Neuronal stem cell (in vitro differentiated cells): ENCODE data around the gene SLC6A6.

Experiments used
- DNase-seq: peaks from one replicate; pipeline ENCODE4 v3.0.0-alpha.2; 2013; ENCODE audit warnings: low spot score
- H2AFZ ChIP-seq: one replicate; pipeline ENCODE4 v1.6.1; 2013; ENCODE audit warnings: mild to moderate bottlenecking, low read length, inconsistent platforms
- H2AK5ac ChIP-seq: 2 replicates; pipeline ENCODE4 v1.6.1; 2013; ENCODE audit warnings: low read depth, mild to moderate bottlenecking, inconsistent platforms, low read length, moderate library complexity, mixed read lengths
- H2BK120ac ChIP-seq: 2 replicates; pipeline ENCODE4 v1.6.1; 2013; ENCODE audit warnings: low read depth, mild to moderate bottlenecking, inconsistent platforms, low read length, moderate library complexity, mixed read lengths
- H2BK12ac ChIP-seq: one replicate; pipeline ENCODE4 v1.6.1; 2013; ENCODE audit warnings: low read length, inconsistent platforms
- H2BK15ac ChIP-seq: 2 replicates; pipeline ENCODE4 v1.6.1; 2013; ENCODE audit warnings: mild to moderate bottlenecking, low read length, inconsistent platforms, mixed read lengths
- H2BK5ac ChIP-seq: one replicate; pipeline ENCODE4 v1.6.1; 2013; ENCODE audit warnings: inconsistent platforms, mild to moderate bottlenecking, low read length, moderate library complexity
- H3K14ac ChIP-seq: one replicate; pipeline ENCODE4 v1.6.1; 2013; ENCODE audit warnings: low read length, inconsistent platforms
- H3K18ac ChIP-seq: 2 replicates; pipeline ENCODE4 v1.6.1; 2013; ENCODE audit warnings: low read length, inconsistent platforms
- H3K23ac ChIP-seq: 2 replicates; pipeline ENCODE4 v1.6.1; 2013; ENCODE audit warnings: low read depth, mild to moderate bottlenecking, mixed read lengths, low read length, inconsistent platforms; ENCODE audit not compliant: poor library complexity
- H3K27ac ChIP-seq: replicated peaks from 3 replicates; pipeline ENCODE4 v1.5.1; 2013; ENCODE audit warnings: low read length, inconsistent platforms
- H3K27me3 ChIP-seq, 3 experiments: 2 replicates each; pipeline ENCODE4 v1.6.1; 2013; ENCODE audit warnings: low read length in 3 of 3, mild to moderate bottlenecking in 2 of 3, inconsistent platforms in 1 of 3, low read depth in 1 of 3, mixed read lengths in 1 of 3, moderate library complexity in 1 of 3; ENCODE audit not compliant: control insufficient read depth in 3 of 3, insufficient read depth in 3 of 3
- H3K36me3 ChIP-seq, 2 donors: replicated peaks in 1 of 2; 2 replicates each; pipeline ENCODE4 v1.6.1; 2013; ENCODE audit warnings: low read length in 2 of 2; ENCODE audit not compliant: control insufficient read depth in 2 of 2, insufficient read depth in 2 of 2
- H3K4ac ChIP-seq: 2 replicates; pipeline ENCODE4 v1.6.1; 2013; ENCODE audit warnings: inconsistent platforms, mild to moderate bottlenecking, low read length, moderate library complexity
- H3K4me1 ChIP-seq, 2 donors: 1 replicate in 1 of 2; 2 replicates in 1 of 2; pipeline ENCODE4 v1.6.1; 2013; ENCODE audit warnings: low read length in 2 of 2, low read depth in 1 of 2; ENCODE audit not compliant: control insufficient read depth in 2 of 2, insufficient read depth in 1 of 2
- H3K4me2 ChIP-seq: one replicate; pipeline ENCODE4 v1.6.1; 2013; ENCODE audit warnings: mild to moderate bottlenecking, low read length, inconsistent platforms; ENCODE audit not compliant: insufficient read depth, poor library complexity, severe bottlenecking
- H3K4me3 ChIP-seq, 2 donors: 2 replicates each; pipeline ENCODE4 v1.5.1; 2013; ENCODE audit warnings: low read length in 2 of 2, mild to moderate bottlenecking in 2 of 2, inconsistent platforms in 1 of 2, moderate library complexity in 1 of 2
- H3K79me1 ChIP-seq: one replicate; pipeline ENCODE4 v1.6.1; 2013; ENCODE audit warnings: low read depth, mild to moderate bottlenecking, inconsistent platforms, low read length, moderate library complexity
- H3K9ac ChIP-seq: one replicate; pipeline ENCODE4 v1.6.1; 2013; ENCODE audit warnings: mild to moderate bottlenecking, low read depth, low read length, inconsistent platforms; ENCODE audit not compliant: poor library complexity
- H3K9me3 ChIP-seq, 2 donors: replicated peaks in 1 of 2; 2 replicates each; pipeline versions ENCODE3 to v1.6.1; 2013; ENCODE audit warnings: low read length in 2 of 2, mild to moderate bottlenecking in 2 of 2, inconsistent platforms in 1 of 2, low read depth in 1 of 2, mixed read lengths in 1 of 2, moderate library complexity in 1 of 2; ENCODE audit not compliant: control insufficient read depth in 2 of 2, insufficient read depth in 1 of 2
- H4K8ac ChIP-seq: one replicate; pipeline ENCODE4 v1.6.1; 2013; ENCODE audit warnings: low read depth, mild to moderate bottlenecking, inconsistent platforms, low read length, moderate library complexity
- H4K91ac ChIP-seq: one replicate; pipeline ENCODE4 v1.6.1; 2013; ENCODE audit warnings: low read length, low read depth, mild to moderate bottlenecking, inconsistent platforms; ENCODE audit not compliant: poor library complexity
- WGBS, 2 donors: extraction: QIAGEN DNeasy Blood & Tissue Kit; methylation state at CpG; one replicate each; pipeline ENCODE4 v1.1.7; 2013; ENCODE audit warnings: missing lambda C conversion rate in 2 of 2, mixed read lengths in 1 of 2; ENCODE audit not compliant: insufficient read length in 2 of 2, insufficient replicate concordance in 1 of 2; ENCODE audit errors: extremely low coverage in 2 of 2; 5-methylcytosine and 5-hydroxymethylcytosine counted together

SLC6A6 gene

GRCh38 chr3:14413381-14414071 lies 11.1 kb downstream of the SLC6A6 start:
- Histone ChIP-seq H3K14ac (no peak overlapping the region), H3K4me3 (no peak overlapping the region), H3K4me2 (peak overlapping the region; percentile 13), H2BK15ac (no peak overlapping the region), H2AFZ (peak overlapping the region; percentile 40), H3K79me1 (peaks cover 13% of the 10 kb centered on the region), H3K4me1 (peaks cover 20 to 21% of the 10 kb centered on the region in 2 donors), H2AK5ac (peak overlapping the region; percentile 71), H4K8ac (no peak overlapping the region), H3K36me3 (peaks cover 0 to 15% of the 10 kb centered on the region in 2 donors), H2BK5ac (no peak overlapping the region), H3K9ac (no peak overlapping the region), H3K4ac (no peak overlapping the region), H3K27ac (no peak overlapping the region), H4K91ac (no peak overlapping the region), H3K27me3 (no peaks in the 10 kb centered on the region), H3K9me3 (no peaks in the 10 kb centered on the region), H2BK120ac (no peak overlapping the region), H3K23ac (no peak overlapping the region), H2BK12ac (no peak overlapping the region), H3K18ac (peak overlapping the region; percentile 52)
- whole genome bisulfite sequencing, 2 donors = no CpG with 5 or more reads among the region's 11 CpGs
- DNase-seq = no peak

GRCh38 chr3:14414846-14415464 lies 12.5 kb downstream of the SLC6A6 start:
- H3K36me3 ChIP-seq = peaks cover 0 to 15% of the 10 kb centered on the region in 2 donors

GRCh38 chr3:14415501-14415900 lies 13.1 kb downstream of the SLC6A6 start:
- H4K8ac ChIP-seq = no peak overlapping the region
- H2BK12ac ChIP-seq = no peak overlapping the region
- H3K4me3 ChIP-seq = peak overlapping the region in 1 of 2 donors; percentile 20
- no peak overlapping the region for H2AFZ ChIP-seq
- H3K4me1 ChIP-seq = peaks cover 20 to 21% of the 10 kb centered on the region in 2 donors
- H3K79me1 ChIP-seq = peaks cover 9% of the 10 kb centered on the region
- no peak overlapping the region for H3K4ac ChIP-seq
- no peak overlapping the region for H4K91ac ChIP-seq
- no peak overlapping the region for H3K4me2 ChIP-seq
- H2BK15ac ChIP-seq = no peak overlapping the region
- no peak overlapping the region for H3K18ac ChIP-seq
- no peaks in the 10 kb centered on the region for H3K27me3 ChIP-seq
- no peak overlapping the region for H3K14ac ChIP-seq
- H3K27ac ChIP-seq = no peak overlapping the region
- no peak overlapping the region for H3K9ac ChIP-seq
- no CpG with 5 or more reads among the region's 5 CpGs for WGBS, 2 donors
- no peak overlapping the region for H3K23ac ChIP-seq
- no peak overlapping the region for H2BK5ac ChIP-seq
- H3K36me3 ChIP-seq = peaks cover 0 to 12% of the 10 kb centered on the region in 2 donors
- DNase-seq = no peak
- H3K9me3 ChIP-seq = no peaks in the 10 kb centered on the region
- no peak overlapping the region for H2BK120ac ChIP-seq
- H2AK5ac ChIP-seq = no peak overlapping the region

More at GRCh38 chr3:14414846-14415464, 12.5 kb downstream of the SLC6A6 start:
- peak overlapping the region; percentile 97 for H3K14ac ChIP-seq
- no peak overlapping the region for H3K27ac ChIP-seq
- peak overlapping the region; percentile 46 for H3K23ac ChIP-seq
- H3K4me3 ChIP-seq = no peak overlapping the region
- no peak overlapping the region for H2BK15ac ChIP-seq
- H2BK12ac ChIP-seq = no peak overlapping the region
- no peaks in the 10 kb centered on the region for H3K27me3 ChIP-seq
- no peak overlapping the region for H3K4ac ChIP-seq
- H2AFZ ChIP-seq = no peak overlapping the region
- no CpG with 5 or more reads among the region's 5 CpGs for WGBS, 2 donors
- peak overlapping the region; percentile 63 for H3K9ac ChIP-seq
- no peak overlapping the region for H2BK120ac ChIP-seq
- peak overlapping the region; percentile 16 for H2AK5ac ChIP-seq
- H3K79me1 ChIP-seq = peaks cover 9% of the 10 kb centered on the region
- H3K4me1 ChIP-seq = peaks cover 20 to 21% of the 10 kb centered on the region in 2 donors
- no peaks in the 10 kb centered on the region for H3K9me3 ChIP-seq
- no peak overlapping the region for H2BK5ac ChIP-seq
- DNase-seq = no peak
- no peak overlapping the region for H4K91ac ChIP-seq
- H4K8ac ChIP-seq = no peak overlapping the region
- H3K4me2 ChIP-seq = no peak overlapping the region
- peak overlapping the region; percentile 22 for H3K18ac ChIP-seq

- H2BK15ac ChIP-seq = no peak overlapping the region
- no peak overlapping the region for H3K27ac ChIP-seq
- H3K18ac ChIP-seq = no peak overlapping the region
- no peak overlapping the region for H3K23ac ChIP-seq
- no peak overlapping the region for H3K14ac ChIP-seq
- DNase-seq = no peak
- peaks cover 9% of the 10 kb centered on the region for H3K79me1 ChIP-seq
- H2AK5ac ChIP-seq = no peak overlapping the region
- no peak overlapping the region for H2BK120ac ChIP-seq
- no peak overlapping the region for H2AFZ ChIP-seq
- H3K9me3 ChIP-seq = no peaks in the 10 kb centered on the region
- H3K4me1 ChIP-seq = peaks cover 16 to 21% of the 10 kb centered on the region in 2 donors
- H3K9ac ChIP-seq = peak overlapping the region; percentile 17
- no CpG with 5 or more reads among the region's 6 CpGs for WGBS, 2 donors
- H3K4me3 ChIP-seq = no peak overlapping the region
- H2BK5ac ChIP-seq = no peak overlapping the region
- H4K91ac ChIP-seq = no peak overlapping the region
- H4K8ac ChIP-seq = no peak overlapping the region
- H3K36me3 ChIP-seq = peaks cover 0 to 12% of the 10 kb centered on the region in 2 donors
- no peak overlapping the region for H3K4ac ChIP-seq
- H3K4me2 ChIP-seq = no peak overlapping the region
- H3K27me3 ChIP-seq = no peaks in the 10 kb centered on the region
- H2BK12ac ChIP-seq = no peak overlapping the region
These were observed 14.0 kb downstream of the SLC6A6 start for GRCh38 chr3:14416453-14416852.
